ENCODE results near the gene SLC1A2. TPM values are rescaled to one million over a fixed set of nuclear protein-coding genes. Genes with fewer than 3 reads are reported as not detected.

Gene SLC1A2
- total and polyA plus RNA-seq, 7 experiments from 2014 or later, result 0.13 to 0.69 (median 0.24) TPM; not detected in 4

DNA sequence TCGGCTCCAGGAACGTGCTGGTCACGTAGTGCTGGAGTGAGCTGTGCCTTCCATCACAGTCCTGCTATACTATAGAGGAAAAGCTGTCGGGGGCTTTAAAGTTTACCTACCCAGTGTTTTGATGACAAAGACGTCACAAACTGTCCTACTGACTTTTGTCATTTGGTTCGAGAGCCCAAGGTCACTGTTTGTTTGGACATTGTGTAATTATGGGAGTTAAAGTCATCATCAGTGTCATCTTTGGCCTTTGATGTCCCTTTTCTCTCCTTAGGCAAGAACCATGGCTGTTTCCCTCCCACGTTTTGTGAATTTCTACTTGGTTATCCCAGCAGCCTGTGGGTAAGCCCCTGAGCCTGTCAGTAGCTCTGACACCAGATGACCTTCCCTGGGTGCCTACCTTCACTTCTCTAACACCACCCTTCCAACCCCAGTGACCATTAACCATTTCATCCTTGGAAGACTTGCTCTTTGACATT, 59.3 kb downstream of the SLC1A2 start:
- Histone ChIP-seq H3K9me3 (ENCODE audit: control insufficient read depth in 2 of 3, low read length in 3 of 3) (no peaks in the 10 kb centered on the region), H3K27ac (ENCODE audit: low read depth, low read length) (no peak overlapping the region), H3K36me3 (ENCODE audit: control insufficient read depth in 2 of 3, insufficient read depth in 3 of 3, low read length in 3 of 3) (no peaks in the 10 kb centered on the region), H3K27me3 (ENCODE audit: control insufficient read depth in 2 of 2, insufficient read depth in 2 of 2, low read length in 2 of 2) (peaks cover 0 to 6% of the 10 kb centered on the region in 2 donors), H3K4me1 (ENCODE audit: control insufficient read depth in 2 of 2, insufficient read depth in 2 of 2, low read length in 2 of 2) (peaks cover 0 to 6% of the 10 kb centered on the region in 2 donors), H3K4me3 (ENCODE audit: low read length) (no peak overlapping the region)
- Mint-ChIP-seq H3K9me3 (peaks cover 0 to 4% (median 0%) of the 10 kb centered on the region in 11 donors), H3K36me3 (peaks cover 0 to 7% (median 0%) of the 10 kb centered on the region in 5 donors), H3K4me1 (peaks cover 3 to 20% (median 10%) of the 10 kb centered on the region in 7 donors), H3K27me3 (peaks cover 0 to 21% (median 0%) of the 10 kb centered on the region in 5 donors), H3K27ac (no peak overlapping the region), H3K4me3 (no peak overlapping the region)
- intact Hi-C loops (cut with micrococcal nuclease), result no loop called here
- POLR2A ChIA-PET, result interaction anchor here (0.7 to 0.9 kb wide), 2 partner anchors 10 to 104 kb away, joined by 3 read pairs; no protein-coding TSS in a partner anchor
- CTCF ChIA-PET, result interaction anchor here (0.7 kb wide), 1 partner anchor 14 kb away, joined by 3 read pairs; no protein-coding TSS in a partner anchor
- ATAC-seq, result no peak
- DNase-seq, result no peak

DNA sequence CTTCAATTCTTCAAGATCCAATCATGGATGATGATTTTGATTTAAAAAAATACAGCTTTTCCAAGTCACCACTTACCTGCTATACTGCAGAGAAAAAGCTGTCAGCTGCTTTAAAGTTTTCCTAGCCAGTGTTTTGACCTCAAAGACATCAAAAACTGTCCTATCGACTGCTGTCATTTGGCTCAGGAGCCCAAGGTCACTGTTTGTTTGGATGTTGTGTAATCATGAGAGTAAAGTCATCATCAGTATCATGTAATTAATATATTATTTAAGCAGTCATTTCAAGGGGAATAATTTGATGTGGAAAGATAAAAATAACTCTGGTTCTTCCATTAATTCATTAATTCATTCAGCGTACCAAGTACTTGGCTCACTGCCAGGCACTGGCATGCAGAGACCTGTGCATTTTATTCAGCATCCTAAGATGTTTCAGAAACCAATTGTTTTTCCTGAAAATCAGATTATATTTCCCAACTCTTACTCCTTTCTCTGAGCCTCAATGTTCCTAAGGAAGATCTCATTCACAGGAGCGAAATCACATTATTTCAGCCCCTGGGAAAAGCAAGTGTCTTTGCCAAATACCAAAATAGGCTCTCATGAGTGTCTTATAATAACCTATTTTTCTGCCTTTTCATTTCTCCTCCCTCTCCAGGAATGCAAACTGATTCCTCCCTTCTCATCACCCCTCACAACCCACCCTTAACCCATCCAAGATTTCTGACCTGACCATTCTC, 59.9 kb downstream of the SLC1A2 start:
- CTCF ChIA-PET, result no interaction called here
- no peak overlapping the region for H3K4me3 Mint-ChIP-seq
- ATAC-seq (no peak), DNase-seq (no peak)
- intact Hi-C loops (cut with micrococcal nuclease), result no loop called here
- peak overlapping the region in 1 of 9 donors; percentile 11 for H3K27ac Mint-ChIP-seq
- H3K4me1 Mint-ChIP-seq, result peaks cover 3 to 22% (median 16%) of the 10 kb centered on the region in 7 donors
- Histone ChIP-seq H3K27me3 (ENCODE audit: control insufficient read depth in 2 of 2, insufficient read depth in 2 of 2, low read length in 2 of 2) (peaks cover 0 to 6% of the 10 kb centered on the region in 2 donors), H3K36me3 (ENCODE audit: control insufficient read depth in 2 of 3, insufficient read depth in 3 of 3, low read length in 3 of 3) (no peaks in the 10 kb centered on the region), H3K27ac (ENCODE audit: low read depth, low read length) (no peak overlapping the region), H3K4me1 (ENCODE audit: control insufficient read depth in 2 of 2, insufficient read depth in 2 of 2, low read length in 2 of 2) (peaks cover 0 to 7% of the 10 kb centered on the region in 2 donors), H3K9me3 (ENCODE audit: control insufficient read depth in 2 of 3, low read length in 3 of 3) (no peaks in the 10 kb centered on the region), H3K4me3 (ENCODE audit: low read length) (no peak overlapping the region)
- peaks cover 0 to 21% (median 0%) of the 10 kb centered on the region in 5 donors for H3K27me3 Mint-ChIP-seq
- POLR2A ChIA-PET, result no interaction called here
- H3K9me3 Mint-ChIP-seq, result peaks cover 0 to 4% (median 0%) of the 10 kb centered on the region in 11 donors
- peaks cover 0 to 5% (median 0%) of the 10 kb centered on the region in 5 donors for H3K36me3 Mint-ChIP-seq

DNA sequence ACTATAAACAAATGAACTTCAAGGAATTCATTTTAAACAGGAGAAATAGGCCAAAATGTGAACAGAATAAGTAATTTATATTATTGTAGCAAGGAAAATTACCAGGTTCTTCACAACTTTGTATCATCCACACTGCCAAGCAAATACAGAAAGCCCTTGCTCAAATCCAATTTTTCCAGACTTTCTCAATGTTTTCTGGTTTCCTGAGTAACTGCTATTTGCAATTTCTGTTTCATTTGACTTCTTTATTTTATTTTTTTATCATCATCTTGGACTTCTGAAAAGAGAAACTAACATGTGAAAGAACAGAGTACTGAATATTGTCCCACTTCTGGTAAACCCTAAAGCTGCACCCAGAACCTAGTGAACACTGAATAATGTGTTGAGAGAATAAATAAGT, 61.0 kb downstream of the SLC1A2 start:
- no peaks in the 10 kb centered on the region for H3K9me3 ChIP-seq (ENCODE audit: control insufficient read depth in 2 of 3, low read length in 3 of 3)
- H3K4me3 ChIP-seq (ENCODE audit: low read length), result no peak overlapping the region
- ChIA-PET POLR2A (interaction anchor here (0.6 kb wide), 1 partner anchor 8 kb away, joined by 3 read pairs; no protein-coding TSS in a partner anchor), CTCF (interaction anchor here (0.7 kb wide), 1 partner anchor 358 kb away, joined by 4 read pairs; no protein-coding TSS in a partner anchor)
- Mint-ChIP-seq H3K4me1 (peaks cover 3 to 20% (median 16%) of the 10 kb centered on the region in 7 donors), H3K9me3 (peaks cover 0 to 4% (median 0%) of the 10 kb centered on the region in 11 donors), H3K4me3 (no peak overlapping the region), H3K27me3 (peaks cover 0 to 21% (median 0%) of the 10 kb centered on the region in 5 donors), H3K27ac (no peak overlapping the region), H3K36me3 (peaks cover 0 to 5% (median 0%) of the 10 kb centered on the region in 5 donors)
- H3K4me1 ChIP-seq (ENCODE audit: control insufficient read depth in 2 of 2, insufficient read depth in 2 of 2, low read length in 2 of 2), result peaks cover 0 to 7% of the 10 kb centered on the region in 2 donors
- ATAC-seq (no peak), DNase-seq (no peak)
- no peak overlapping the region for H3K27ac ChIP-seq (ENCODE audit: low read depth, low read length)
- intact Hi-C loops (cut with micrococcal nuclease), result no loop called here
- no peaks in the 10 kb centered on the region for H3K36me3 ChIP-seq (ENCODE audit: control insufficient read depth in 2 of 3, insufficient read depth in 3 of 3, low read length in 3 of 3)
- H3K27me3 ChIP-seq (ENCODE audit: control insufficient read depth in 2 of 2, insufficient read depth in 2 of 2, low read length in 2 of 2), result peaks cover 0 to 6% of the 10 kb centered on the region in 2 donors

DNA sequence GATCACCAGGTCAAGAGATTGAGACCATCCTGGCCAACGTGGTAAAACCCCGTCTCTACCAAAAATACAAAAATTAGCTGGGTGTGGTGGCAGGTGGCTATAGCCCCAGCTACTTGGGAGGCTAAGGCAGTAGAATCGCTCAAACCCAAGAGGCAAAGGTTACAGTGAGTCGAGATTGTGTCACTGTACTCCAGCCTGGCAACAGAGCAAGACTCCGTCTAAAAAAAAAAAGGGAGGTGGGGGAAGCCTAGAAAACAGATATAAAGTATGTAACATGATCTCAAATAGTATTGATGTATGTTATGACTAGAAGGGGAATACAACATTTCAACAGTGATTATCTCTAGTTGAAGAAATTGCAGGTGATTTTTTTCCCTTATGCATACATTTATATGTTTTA, 61.4 kb downstream of the SLC1A2 start:
- ATAC-seq (no peak), DNase-seq (no peak)
- no peak overlapping the region for H3K27ac Mint-ChIP-seq

DNA sequence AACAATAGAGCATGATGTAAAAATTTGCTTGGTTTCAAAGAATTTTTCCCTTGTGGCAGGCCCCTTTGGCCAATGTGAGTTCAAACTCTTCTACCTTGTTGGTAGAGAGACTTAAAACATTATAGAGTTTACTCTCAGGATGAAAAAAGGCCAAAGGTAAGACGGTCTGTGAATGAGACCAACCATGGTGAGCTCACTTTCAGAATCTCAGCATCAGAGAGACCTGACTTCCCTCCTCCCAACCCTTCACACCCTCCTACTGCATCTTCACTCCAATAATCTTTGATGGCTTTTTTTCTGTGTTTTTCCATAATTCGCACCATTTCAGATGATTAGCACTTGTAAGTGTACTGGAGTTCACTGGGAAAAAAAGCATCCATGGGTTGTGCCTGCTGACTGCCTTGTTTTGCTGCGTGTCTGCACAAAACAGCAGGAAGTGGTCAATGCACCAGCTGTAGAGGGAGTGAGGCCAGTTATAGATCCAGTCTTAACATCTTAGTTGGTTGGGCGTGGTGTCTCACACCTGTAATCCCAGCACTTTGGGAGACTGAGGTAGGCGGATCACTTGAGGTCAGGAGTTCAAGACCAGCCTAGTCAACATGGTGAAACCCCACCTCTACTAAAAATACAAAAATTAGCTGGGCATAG, 64.1 kb downstream of the SLC1A2 start:
- H3K9me3 Mint-ChIP-seq, result peaks cover 0 to 4% (median 0%) of the 10 kb centered on the region in 11 donors
- H3K4me3 Mint-ChIP-seq, result no peak overlapping the region
- no peaks in the 10 kb centered on the region for H3K36me3 ChIP-seq (ENCODE audit: control insufficient read depth in 2 of 3, insufficient read depth in 3 of 3, low read length in 3 of 3)
- H3K27me3 Mint-ChIP-seq, result peaks cover 0 to 17% (median 0%) of the 10 kb centered on the region in 5 donors
- intact Hi-C loops (cut with micrococcal nuclease), result no loop called here
- H3K9me3 ChIP-seq (ENCODE audit: control insufficient read depth in 2 of 3, low read length in 3 of 3), result no peaks in the 10 kb centered on the region
- ATAC-seq (no peak), DNase-seq (no peak)
- no peak overlapping the region for H3K4me3 ChIP-seq (ENCODE audit: low read length)
- peaks cover 3 to 27% (median 12%) of the 10 kb centered on the region in 7 donors for H3K4me1 Mint-ChIP-seq
- peaks cover 0 to 7% of the 10 kb centered on the region in 2 donors for H3K4me1 ChIP-seq (ENCODE audit: control insufficient read depth in 2 of 2, insufficient read depth in 2 of 2, low read length in 2 of 2)
- H3K36me3 Mint-ChIP-seq, result peaks cover 0 to 5% (median 0%) of the 10 kb centered on the region in 5 donors
- H3K27me3 ChIP-seq (ENCODE audit: control insufficient read depth in 2 of 2, insufficient read depth in 2 of 2, low read length in 2 of 2), result peaks cover 0 to 6% of the 10 kb centered on the region in 2 donors
- CTCF ChIA-PET, result interaction anchor here (0.6 to 1.2 kb wide), 4 partner anchors 42 to 435 kb away, joined by 3 to 4 read pairs (median 3); no protein-coding TSS in a partner anchor
- no peak overlapping the region for H3K27ac ChIP-seq (ENCODE audit: low read depth, low read length)
- H3K27ac Mint-ChIP-seq, result peak overlapping the region in 1 of 9 donors; percentile 36
- POLR2A ChIA-PET, result interaction anchor here (1.0 kb wide), 1 partner anchor 137 kb away, joined by 4 read pairs; no protein-coding TSS in a partner anchor

More for the DNA sequence above, 61.4 kb downstream of the SLC1A2 start:
- intact Hi-C loops (cut with micrococcal nuclease), result no loop called here
- Histone ChIP-seq H3K4me1 (ENCODE audit: control insufficient read depth in 2 of 2, insufficient read depth in 2 of 2, low read length in 2 of 2) (peaks cover 0 to 7% of the 10 kb centered on the region in 2 donors), H3K27ac (ENCODE audit: low read depth, low read length) (no peak overlapping the region), H3K9me3 (ENCODE audit: control insufficient read depth in 2 of 3, low read length in 3 of 3) (no peaks in the 10 kb centered on the region), H3K27me3 (ENCODE audit: control insufficient read depth in 2 of 2, insufficient read depth in 2 of 2, low read length in 2 of 2) (peaks cover 0 to 6% of the 10 kb centered on the region in 2 donors), H3K36me3 (ENCODE audit: control insufficient read depth in 2 of 3, insufficient read depth in 3 of 3, low read length in 3 of 3) (no peaks in the 10 kb centered on the region), H3K4me3 (ENCODE audit: low read length) (no peak overlapping the region)
- Mint-ChIP-seq H3K4me3 (no peak overlapping the region), H3K4me1 (peaks cover 3 to 15% (median 11%) of the 10 kb centered on the region in 7 donors), H3K36me3 (peaks cover 0 to 5% (median 0%) of the 10 kb centered on the region in 5 donors), H3K9me3 (peaks cover 0 to 4% (median 0%) of the 10 kb centered on the region in 11 donors), H3K27me3 (peaks cover 0 to 18% (median 0%) of the 10 kb centered on the region in 5 donors)
- ChIA-PET POLR2A (no interaction called here), CTCF (interaction anchor here (0.7 kb wide), 1 partner anchor 358 kb away, joined by 4 read pairs; no protein-coding TSS in a partner anchor)

DNA sequence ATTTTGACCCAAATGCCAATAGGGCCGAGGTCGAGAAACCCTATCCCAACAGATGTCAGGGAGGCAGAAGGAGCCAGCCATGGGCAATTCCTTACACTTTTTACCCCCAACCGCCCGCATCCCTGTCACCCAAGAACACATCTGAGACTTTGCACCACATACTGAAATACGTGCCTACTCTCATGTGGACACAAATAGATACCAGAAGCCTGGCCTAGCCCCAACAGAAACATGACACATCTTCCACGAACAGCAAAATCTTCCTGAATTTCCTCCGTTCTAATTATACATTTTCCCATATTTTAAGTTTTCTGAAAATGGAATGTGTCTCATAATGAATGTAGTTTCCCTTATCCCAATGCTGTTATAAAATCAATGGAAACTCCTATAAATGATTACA, 64.7 kb downstream of the SLC1A2 start:
- peaks cover 5 to 33% (median 18%) of the 10 kb centered on the region in 7 donors for H3K4me1 Mint-ChIP-seq
- H3K36me3 Mint-ChIP-seq, result peaks cover 0 to 8% (median 0%) of the 10 kb centered on the region in 5 donors
- Histone ChIP-seq H3K27ac (ENCODE audit: low read depth, low read length) (no peak overlapping the region), H3K4me3 (ENCODE audit: low read length) (no peak overlapping the region), H3K4me1 (ENCODE audit: control insufficient read depth in 2 of 2, insufficient read depth in 2 of 2, low read length in 2 of 2) (peaks cover 0 to 12% of the 10 kb centered on the region in 2 donors), H3K27me3 (ENCODE audit: control insufficient read depth in 2 of 2, insufficient read depth in 2 of 2, low read length in 2 of 2) (peaks cover 0 to 6% of the 10 kb centered on the region in 2 donors), H3K9me3 (ENCODE audit: control insufficient read depth in 2 of 3, low read length in 3 of 3) (no peaks in the 10 kb centered on the region), H3K36me3 (ENCODE audit: control insufficient read depth in 2 of 3, insufficient read depth in 3 of 3, low read length in 3 of 3) (no peaks in the 10 kb centered on the region)
- H3K27ac Mint-ChIP-seq, result no peak overlapping the region
- no peak for ATAC-seq
- intact Hi-C loops (cut with micrococcal nuclease), result no loop called here
- CTCF ChIA-PET, result interaction anchor here (0.6 kb wide), 1 partner anchor 41 kb away, joined by 3 read pairs; no protein-coding TSS in a partner anchor
- no peak for DNase-seq
- no peak overlapping the region for H3K4me3 Mint-ChIP-seq
- H3K9me3 Mint-ChIP-seq, result peaks cover 0 to 4% (median 0%) of the 10 kb centered on the region in 11 donors
- POLR2A ChIA-PET, result no interaction called here
- H3K27me3 Mint-ChIP-seq, result peaks cover 0 to 11% (median 0%) of the 10 kb centered on the region in 5 donors
